ACC112 (cell line): ENCODE results near the gene ESF1.

Source experiments
- H2AFZ ChIP-seq: fragments of 200-600 bp; sonication (generic); one replicate; pipeline ENCODE4 v1.6.0; 2017; ENCODE audit warnings: antibody characterized with exemption, low read length; ENCODE audit not compliant: unreplicated experiment
- H3K27ac ChIP-seq: fragments of 200-600 bp; sonication (generic); 2 replicates; pipeline ENCODE4 v1.5.1; 2014; ENCODE audit warnings: low read depth, mild to moderate bottlenecking, antibody characterized with exemption, low read length, moderate library complexity
- H3K27me3 ChIP-seq: fragments of 200-600 bp; sonication (generic); 2 replicates; pipeline ENCODE4 v1.6.1; 2014; ENCODE audit warnings: mild to moderate bottlenecking, antibody characterized with exemption, low read length, moderate library complexity, mixed read lengths; ENCODE audit not compliant: insufficient read depth
- H3K36me3 ChIP-seq: fragments of 200-600 bp; sonication (generic); 2 replicates; pipeline ENCODE4 v1.6.1; 2016; ENCODE audit warnings: mild to moderate bottlenecking, antibody characterized with exemption, low read length, moderate library complexity, mixed read lengths; ENCODE audit not compliant: insufficient read depth
- H3K4me1 ChIP-seq: fragments of 200-600 bp; sonication (generic); one replicate; pipeline ENCODE4 v1.6.1; 2016; ENCODE audit warnings: low read length, mixed read lengths; ENCODE audit not compliant: insufficient read depth, unreplicated experiment, control insufficient read depth
- H3K4me3 ChIP-seq: fragments of 200-600 bp; sonication (generic); 2 replicates; pipeline ENCODE4 v1.5.1; 2014; ENCODE audit warnings: mild to moderate bottlenecking, low read depth, low read length
- H3K79me2 ChIP-seq: fragments of 200-600 bp; sonication (generic); one replicate; pipeline ENCODE4 v1.6.0; 2016; ENCODE audit warnings: low read length; ENCODE audit not compliant: control insufficient read depth, unreplicated experiment, insufficient read depth

Gene ESF1

GRCh38 chr20:13788167-13788834, 3.6 kb upstream of the ESF1 start:
- Histone ChIP-seq H3K36me3 (peaks cover 12% of the 10 kb centered on the region), H3K4me1 (peaks cover 18% of the 10 kb centered on the region), H3K27ac (no peak overlapping the region), H3K4me3 (no peak overlapping the region), H3K27me3 (no peaks in the 10 kb centered on the region), H3K79me2 (peaks cover 43% of the 10 kb centered on the region), H2AFZ (no peak overlapping the region)

GRCh38 chr20:13786143-13786828, 1.6 kb upstream of the ESF1 start:
- Histone ChIP-seq H3K27ac (no peak overlapping the region), H3K4me3 (peak overlapping the region; percentile 96), H3K79me2 (peaks cover 53% of the 10 kb centered on the region), H2AFZ (no peak overlapping the region), H3K4me1 (peaks cover 19% of the 10 kb centered on the region), H3K27me3 (no peaks in the 10 kb centered on the region), H3K36me3 (peaks cover 19% of the 10 kb centered on the region)

GRCh38 chr20:13784271-13784892, 337 bp downstream of the ESF1 start:
- H3K4me3 ChIP-seq: peak overlapping the region; percentile 96
- H2AFZ ChIP-seq: peak overlapping the region; percentile 70
- peaks cover 24% of the 10 kb centered on the region for H3K36me3 ChIP-seq
- peaks cover 19% of the 10 kb centered on the region for H3K4me1 ChIP-seq
- no peaks in the 10 kb centered on the region for H3K27me3 ChIP-seq
- H3K79me2 ChIP-seq: peaks cover 59% of the 10 kb centered on the region
- peak overlapping the region; percentile 22; the same call in 1 of the 2 replicates for H3K27ac ChIP-seq

GRCh38 chr20:13783528-13783927, 1.2 kb downstream of the ESF1 start:
- Histone ChIP-seq H3K27ac (no peak overlapping the region), H3K79me2 (peaks cover 59% of the 10 kb centered on the region), H2AFZ (no peak overlapping the region), H3K4me1 (peaks cover 19% of the 10 kb centered on the region), H3K27me3 (no peaks in the 10 kb centered on the region), H3K4me3 (peak overlapping the region; percentile 96), H3K36me3 (peaks cover 24% of the 10 kb centered on the region)

- Histone ChIP-seq H3K79me2 (peaks cover 24% of the 10 kb centered on the region), H3K27me3 (no peaks in the 10 kb centered on the region)
These were observed 5.9 kb downstream of the ESF1 start for GRCh38 chr20:13778827-13779226.

GRCh38 chr20:13777171-13777601, 7.5 kb downstream of the ESF1 start:
- Histone ChIP-seq H3K27me3 (no peaks in the 10 kb centered on the region), H2AFZ (no peak overlapping the region), H3K79me2 (peaks cover 10% of the 10 kb centered on the region), H3K36me3 (peaks cover 38% of the 10 kb centered on the region), H3K4me1 (peaks cover 25% of the 10 kb centered on the region), H3K4me3 (peak overlapping the region; percentile 54), H3K27ac (peak overlapping the region; percentile 43)

More at GRCh38 chr20:13778827-13779226, 5.9 kb downstream of the ESF1 start:
- H3K36me3 ChIP-seq: peaks cover 44% of the 10 kb centered on the region
- H3K4me1 ChIP-seq: peaks cover 20% of the 10 kb centered on the region
- no peak overlapping the region for H3K27ac ChIP-seq
- H2AFZ ChIP-seq: no peak overlapping the region
- H3K4me3 ChIP-seq: no peak overlapping the region

GRCh38 chr20:13775867-13776266, 8.9 kb downstream of the ESF1 start:
- Histone ChIP-seq H3K4me1 (peaks cover 32% of the 10 kb centered on the region), H3K27me3 (no peaks in the 10 kb centered on the region), H2AFZ (no peak overlapping the region), H3K27ac (no peak overlapping the region), H3K79me2 (peaks cover 5% of the 10 kb centered on the region), H3K4me3 (no peak overlapping the region), H3K36me3 (peaks cover 40% of the 10 kb centered on the region)

- no peaks in the 10 kb centered on the region for H3K27me3 ChIP-seq
- H3K36me3 ChIP-seq: peaks cover 54% of the 10 kb centered on the region
- H3K4me1 ChIP-seq: peaks cover 27% of the 10 kb centered on the region
- no peak overlapping the region for H2AFZ ChIP-seq
- peak overlapping the region; percentile 52 for H3K27ac ChIP-seq
- H3K79me2 ChIP-seq: no peaks in the 10 kb centered on the region
- no peak overlapping the region for H3K4me3 ChIP-seq
These were observed 12.2 kb downstream of the ESF1 start for GRCh38 chr20:13772529-13772928.

- no peak overlapping the region for H2AFZ ChIP-seq
- H3K27ac ChIP-seq: peak overlapping the region; percentile 52
- no peak overlapping the region for H3K4me3 ChIP-seq
- no peaks in the 10 kb centered on the region for H3K27me3 ChIP-seq
- peaks cover 21% of the 10 kb centered on the region for H3K4me1 ChIP-seq
- no peaks in the 10 kb centered on the region for H3K79me2 ChIP-seq
- peaks cover 58% of the 10 kb centered on the region for H3K36me3 ChIP-seq
These were observed 12.8 kb downstream of the ESF1 start for GRCh38 chr20:13771853-13772453.

GRCh38 chr20:13770141-13770540, 14.6 kb downstream of the ESF1 start:
- Histone ChIP-seq H2AFZ (no peak overlapping the region), H3K4me1 (peaks cover 18% of the 10 kb centered on the region), H3K4me3 (no peak overlapping the region), H3K27ac (no peak overlapping the region), H3K27me3 (no peaks in the 10 kb centered on the region), H3K36me3 (peaks cover 60% of the 10 kb centered on the region), H3K79me2 (no peaks in the 10 kb centered on the region)
